Middle frontal gyrus (tissue), 1 donor: ENCODE results near the gene MCM8.
"Not testable (repeated sequence)": the region's sequence is repeated elsewhere in the genome, so short reads cannot be mapped to it uniquely, and the experiment has no call there.

Experiments used
- DNase-seq: peaks from one replicate; pipeline ENCODE4 v3.0.0-alpha.2; 2015; ENCODE audit warnings: low spot score; ENCODE audit errors: extremely low spot score

The MCM8 gene

GRCh38 chr20:6000871-6001270, 50.4 kb downstream of the MCM8 start:
- DNase-seq = no peak

GRCh38 chr20:6006603-6006949, 56.1 kb downstream of the MCM8 start:
- no peak for DNase-seq

- DNase-seq = no peak
Observed at GRCh38 chr20:6007094-6007528, 56.7 kb downstream of the MCM8 start.

GRCh38 chr20:6007529-6008103, 57.2 kb downstream of the MCM8 start:
- DNase-seq = no peak

GRCh38 chr20:6008254-6008653, 57.8 kb downstream of the MCM8 start:
- DNase-seq = peak; percentile 60

GRCh38 chr20:6012179-6012578, 61.7 kb downstream of the MCM8 start:
- DNase-seq = no peak

- DNase-seq = no peak
Observed at GRCh38 chr20:6014017-6014416, 63.6 kb downstream of the MCM8 start.

- DNase-seq = no peak
Observed at GRCh38 chr20:6014957-6015356, 64.5 kb downstream of the MCM8 start.

GRCh38 chr20:6017467-6017866, 67.0 kb downstream of the MCM8 start:
- no peak for DNase-seq

- DNase-seq = no peak
Observed at GRCh38 chr20:6017880-6018279, 67.4 kb downstream of the MCM8 start.

- no peak for DNase-seq
Observed at GRCh38 chr20:6024768-6025167, 74.3 kb downstream of the MCM8 start.

- no peak for DNase-seq
Observed at GRCh38 chr20:6026051-6026450, 75.6 kb downstream of the MCM8 start.

GRCh38 chr20:6028818-6029217, 78.4 kb downstream of the MCM8 start:
- DNase-seq = no peak

- DNase-seq = no peak
Observed at GRCh38 chr20:6029538-6029937, 79.1 kb downstream of the MCM8 start.

- DNase-seq = no peak
Observed at GRCh38 chr20:6030453-6031080, 80.1 kb downstream of the MCM8 start.

GRCh38 chr20:6032907-6033306, 82.5 kb downstream of the MCM8 start:
- not testable (repeated sequence) for DNase-seq

- DNase-seq = no peak
Observed at GRCh38 chr20:6034134-6034969, 83.9 kb downstream of the MCM8 start.

GRCh38 chr20:6036213-6036612, 85.8 kb downstream of the MCM8 start:
- no peak for DNase-seq

GRCh38 chr20:6037082-6037481, 86.6 kb downstream of the MCM8 start:
- DNase-seq = no peak

GRCh38 chr20:6038256-6038655, 87.8 kb downstream of the MCM8 start:
- DNase-seq = no peak

- DNase-seq = no peak
Observed at GRCh38 chr20:6039766-6040165, 89.3 kb downstream of the MCM8 start.

- no peak for DNase-seq
Observed at GRCh38 chr20:6040540-6040939, 90.1 kb downstream of the MCM8 start.
